Kidney epithelial cell (primary cell): ENCODE measurements around the gene RASIP1. TPM values are rescaled to one million over a fixed set of nuclear protein-coding genes. Genes with fewer than 3 reads are reported as not detected.

Experiments
- DNase-seq: peaks from one replicate; pipeline ENCODE4 v3.0.0-alpha.2; 2010; ENCODE audit warnings: low read depth
- H3K27me3 ChIP-seq: 2 replicates; pipeline ENCODE4 v1.6.0; 2011; ENCODE audit warnings: low read length; ENCODE audit not compliant: control insufficient read depth, insufficient read depth
- H3K36me3 ChIP-seq: 2 replicates; pipeline ENCODE4 v1.5.1; 2011; ENCODE audit warnings: low read length; ENCODE audit not compliant: control insufficient read depth, insufficient read depth
- H3K4me3 ChIP-seq: 2 replicates; pipeline ENCODE4 v1.5.1; 2011; ENCODE audit warnings: low read depth, mild to moderate bottlenecking, control low read depth, low read length
- total RNA-seq: library from RNA; depleted of rRNA; stranded (reverse); fragments of >200 nt; gene quantifications from 2 replicates; pipeline ENCODE4 v1.2.3, GENCODE V29; 2015
- TF ChIP-seq, protein P1 (sequence below): IDR thresholded peaks from 2 replicates; pipeline ENCODE4 v1.5.1; 2011; ENCODE audit warnings: mild to moderate bottlenecking, moderate library complexity, low read length, control low read depth, inconsistent platforms; ENCODE audit not compliant: insufficient read depth, poor library complexity, severe bottlenecking

The RASIP1 gene
- total RNA-seq, 1 donor from 2014 or later = 3.8 TPM

DNA sequence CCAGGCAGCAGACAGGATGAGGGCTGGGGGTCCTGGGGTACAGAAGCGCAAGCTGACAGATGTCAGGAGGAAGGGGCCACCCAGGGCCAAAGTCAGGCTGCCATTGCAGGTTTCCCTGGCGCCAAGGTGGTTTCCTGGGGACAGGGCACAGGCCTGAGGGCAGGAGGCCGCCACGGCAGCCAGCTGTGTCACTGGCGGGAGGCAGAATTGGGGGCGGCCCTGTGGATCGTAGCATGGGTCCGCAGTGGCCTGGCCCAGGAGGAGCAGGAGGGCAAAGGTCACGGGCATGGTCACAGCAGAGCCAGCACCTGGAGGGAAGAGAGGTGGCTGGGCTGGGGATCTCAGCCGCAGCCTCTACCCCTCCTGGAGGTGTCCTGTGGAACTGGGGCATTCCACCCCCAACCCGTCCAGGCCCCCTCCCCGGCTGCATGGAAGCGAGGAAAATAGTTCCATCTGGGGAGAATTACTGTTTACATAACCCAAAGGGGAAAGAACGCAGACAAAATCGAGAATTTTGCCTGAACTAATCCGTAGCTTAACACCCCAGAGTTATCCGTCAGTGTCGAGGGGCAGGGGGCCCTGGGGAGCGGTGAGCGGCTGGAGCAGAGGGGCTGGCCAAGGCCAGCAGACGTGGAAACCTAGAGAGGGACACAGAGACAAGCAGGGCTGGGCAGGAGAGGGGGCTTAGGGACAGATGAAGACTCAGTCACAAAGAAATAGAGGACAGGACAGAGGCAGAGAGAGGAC is 69.5 kb downstream of the RASIP1 start:
- no peaks in the 10 kb centered on the region for H3K36me3 ChIP-seq
- H3K4me3 ChIP-seq = no peak overlapping the region
- DNase-seq = no peak
- TF ChIP-seq, protein P1, sequence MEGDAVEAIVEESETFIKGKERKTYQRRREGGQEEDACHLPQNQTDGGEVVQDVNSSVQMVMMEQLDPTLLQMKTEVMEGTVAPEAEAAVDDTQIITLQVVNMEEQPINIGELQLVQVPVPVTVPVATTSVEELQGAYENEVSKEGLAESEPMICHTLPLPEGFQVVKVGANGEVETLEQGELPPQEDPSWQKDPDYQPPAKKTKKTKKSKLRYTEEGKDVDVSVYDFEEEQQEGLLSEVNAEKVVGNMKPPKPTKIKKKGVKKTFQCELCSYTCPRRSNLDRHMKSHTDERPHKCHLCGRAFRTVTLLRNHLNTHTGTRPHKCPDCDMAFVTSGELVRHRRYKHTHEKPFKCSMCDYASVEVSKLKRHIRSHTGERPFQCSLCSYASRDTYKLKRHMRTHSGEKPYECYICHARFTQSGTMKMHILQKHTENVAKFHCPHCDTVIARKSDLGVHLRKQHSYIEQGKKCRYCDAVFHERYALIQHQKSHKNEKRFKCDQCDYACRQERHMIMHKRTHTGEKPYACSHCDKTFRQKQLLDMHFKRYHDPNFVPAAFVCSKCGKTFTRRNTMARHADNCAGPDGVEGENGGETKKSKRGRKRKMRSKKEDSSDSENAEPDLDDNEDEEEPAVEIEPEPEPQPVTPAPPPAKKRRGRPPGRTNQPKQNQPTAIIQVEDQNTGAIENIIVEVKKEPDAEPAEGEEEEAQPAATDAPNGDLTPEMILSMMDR = no peak
- H3K27me3 ChIP-seq = peaks cover 3% of the 10 kb centered on the region

Other genes with a start within 250 kb of the RASIP1 start
- gene LMTK3, start 228.8 kb downstream of the RASIP1 start, total RNA-seq = 2.3 and 2.9 TPM in 2 replicates
- 0.48 and 0.50 TPM in 2 replicates for gene SULT2B1, start 188.4 kb downstream of the RASIP1 start, total RNA-seq
- not detected in 2 replicates for gene SPACA4, start 133.9 kb downstream of the RASIP1 start, total RNA-seq
- 0.25 and 2.3 TPM in 2 replicates for gene FAM83E, start 125.5 kb downstream of the RASIP1 start, total RNA-seq
- 2,979 and 3,293 TPM in 2 replicates for gene RPL18, start 121.4 kb downstream of the RASIP1 start, total RNA-seq
- gene SPHK2, start 121.1 kb downstream of the RASIP1 start, total RNA-seq = 27.9 and 30.3 TPM in 2 replicates
- gene DBP, start 103.2 kb downstream of the RASIP1 start, total RNA-seq = 1.6 and 3.4 TPM in 2 replicates
- 1.1 and 1.7 TPM in 2 replicates for gene CA11, start 94.4 kb downstream of the RASIP1 start, total RNA-seq
- not detected in 2 replicates for gene NTN5, start 67.6 kb downstream of the RASIP1 start, total RNA-seq
- 1.8 and 1.9 TPM in 2 replicates for gene FUT2, start 44.6 kb downstream of the RASIP1 start, total RNA-seq
- gene MAMSTR, start 20.9 kb downstream of the RASIP1 start, total RNA-seq = 1.0 and 1.3 TPM in 2 replicates
- 0.25 TPM in 1 of 2 replicates, not detected in the other for gene IZUMO1, start 6.3 kb upstream of the RASIP1 start, total RNA-seq
- gene FUT1, start 12.0 kb upstream of the RASIP1 start, total RNA-seq = 10.4 and 12.3 TPM in 2 replicates
- 0.13 TPM in 1 of 2 replicates, not detected in the other for gene FGF21, start 14.9 kb upstream of the RASIP1 start, total RNA-seq
- gene BCAT2, start 70.4 kb upstream of the RASIP1 start, total RNA-seq = 47.7 and 56.8 TPM in 2 replicates
- gene HSD17B14, start 95.9 kb upstream of the RASIP1 start, total RNA-seq = 10.2 and 15.0 TPM in 2 replicates
- gene PLEKHA4, start 128.0 kb upstream of the RASIP1 start, total RNA-seq = 10.0 and 11.1 TPM in 2 replicates
- gene PPP1R15A, start 131.8 kb upstream of the RASIP1 start, total RNA-seq = 225 and 233 TPM in 2 replicates
- gene TULP2, start 158.1 kb upstream of the RASIP1 start, total RNA-seq = not detected in 2 replicates
- 248 and 260 TPM in 2 replicates for gene NUCB1, start 159.7 kb upstream of the RASIP1 start, total RNA-seq
- 1.0 and 1.5 TPM in 2 replicates for gene DHDH, start 193.1 kb upstream of the RASIP1 start, total RNA-seq
- gene BAX, start 214.3 kb upstream of the RASIP1 start, total RNA-seq = 128 and 140 TPM in 2 replicates
- gene FTL, start 224.7 kb upstream of the RASIP1 start, total RNA-seq = 2,415 and 2,688 TPM in 2 replicates